ENCODE measurements around the gene P2RY6.
A peak's percentile ranks its signal among the peaks of the same experiment; 100 is the strongest.

P2RY6 gene

GRCh38 chr11:73290536-73290935 is 18.4 kb downstream of the P2RY6 start:
- no peak for DNase-seq
- in situ Hi-C loops (cut with MboI; ENCODE audit: low pct_unique_long_range_greater_than_20kb, low sequenced_read_pairs), result no loop called here

GRCh38 chr11:73291196-73291595 is 19.1 kb downstream of the P2RY6 start:
- in situ Hi-C loops (cut with MboI; ENCODE audit: low pct_unique_long_range_greater_than_20kb, low sequenced_read_pairs), result no loop called here
- no peak for DNase-seq

- in situ Hi-C loops (cut with MboI; ENCODE audit: low pct_unique_long_range_greater_than_20kb, low sequenced_read_pairs), result no loop called here
- no peak for DNase-seq
Measured at GRCh38 chr11:73291781-73292524, 19.8 kb downstream of the P2RY6 start.

- no peak for DNase-seq
- in situ Hi-C loops (cut with MboI; ENCODE audit: low pct_unique_long_range_greater_than_20kb, low sequenced_read_pairs), result no loop called here
Measured at GRCh38 chr11:73292525-73292894, 20.4 kb downstream of the P2RY6 start.

GRCh38 chr11:73293356-73293936 is 21.3 kb downstream of the P2RY6 start:
- no peak for DNase-seq
- in situ Hi-C loops (cut with MboI; ENCODE audit: low pct_unique_long_range_greater_than_20kb, low sequenced_read_pairs), result no loop called here

GRCh38 chr11:73294604-73295003 is 22.5 kb downstream of the P2RY6 start:
- in situ Hi-C loops (cut with MboI; ENCODE audit: low pct_unique_long_range_greater_than_20kb, low sequenced_read_pairs), result no loop called here

GRCh38 chr11:73295241-73295995 is 23.3 kb downstream of the P2RY6 start:
- in situ Hi-C loops (cut with MboI; ENCODE audit: low pct_unique_long_range_greater_than_20kb, low sequenced_read_pairs), result no loop called here
- peak; percentile 85 for DNase-seq

More at GRCh38 chr11:73294604-73295003, 22.5 kb downstream of the P2RY6 start:
- DNase-seq, result no peak

GRCh38 chr11:73295996-73296318 is 23.8 kb downstream of the P2RY6 start:
- in situ Hi-C loops (cut with MboI; ENCODE audit: low pct_unique_long_range_greater_than_20kb, low sequenced_read_pairs), result no loop called here
- no peak for DNase-seq

GRCh38 chr11:73296501-73297230 is 24.5 kb downstream of the P2RY6 start:
- in situ Hi-C loops (cut with MboI; ENCODE audit: low pct_unique_long_range_greater_than_20kb, low sequenced_read_pairs), result no loop called here
- DNase-seq, result no peak

GRCh38 chr11:73297231-73297590 is 25.1 kb downstream of the P2RY6 start:
- in situ Hi-C loops (cut with MboI; ENCODE audit: low pct_unique_long_range_greater_than_20kb, low sequenced_read_pairs), result no loop called here
- DNase-seq, result no peak

GRCh38 chr11:73297702-73298101 is 25.6 kb downstream of the P2RY6 start:
- DNase-seq, result no peak
- in situ Hi-C loops (cut with MboI; ENCODE audit: low pct_unique_long_range_greater_than_20kb, low sequenced_read_pairs), result no loop called here

- in situ Hi-C loops (cut with MboI; ENCODE audit: low pct_unique_long_range_greater_than_20kb, low sequenced_read_pairs), result no loop called here
- DNase-seq, result no peak
Measured at GRCh38 chr11:73298233-73298632, 26.1 kb downstream of the P2RY6 start.

GRCh38 chr11:73299751-73300150 is 27.6 kb downstream of the P2RY6 start:
- DNase-seq, result no peak
- in situ Hi-C loops (cut with MboI; ENCODE audit: low pct_unique_long_range_greater_than_20kb, low sequenced_read_pairs), result no loop called here

- no peak for DNase-seq
- in situ Hi-C loops (cut with MboI; ENCODE audit: low pct_unique_long_range_greater_than_20kb, low sequenced_read_pairs), result no loop called here
Measured at GRCh38 chr11:73306069-73306841, 34.1 kb downstream of the P2RY6 start.

GRCh38 chr11:73306977-73307322 is 34.8 kb downstream of the P2RY6 start:
- DNase-seq, result no peak
- in situ Hi-C loops (cut with MboI; ENCODE audit: low pct_unique_long_range_greater_than_20kb, low sequenced_read_pairs), result no loop called here

- DNase-seq, result peak; percentile 98
- in situ Hi-C loops (cut with MboI; ENCODE audit: low pct_unique_long_range_greater_than_20kb, low sequenced_read_pairs), result no loop called here
Measured at GRCh38 chr11:73307323-73308002, 35.3 kb downstream of the P2RY6 start.

- in situ Hi-C loops (cut with MboI; ENCODE audit: low pct_unique_long_range_greater_than_20kb, low sequenced_read_pairs), result no loop called here
- peak; percentile 34 for DNase-seq
Measured at GRCh38 chr11:73308003-73308960, 36.1 kb downstream of the P2RY6 start, which contains the start of gene ARHGEF17. Gene ARHGEF17, plus strand, starts transcription at chr11:73308276. Its CDS starts 363 bp downstream, at chr11:73308639.
